SK-N-SH (cell line): ENCODE measurements around the gene AGBL4. TPM values are rescaled to one million over a fixed set of nuclear protein-coding genes. Genes with fewer than 3 reads are reported as not detected.

ENCODE experiments used
- CTCF ChIA-PET: fragments of 300-600, 350-600 bp; formaldehyde crosslinking; extraction: SDS; loops from one replicate; lab custom pipeline; 2021; lab: Yijun Ruan, JAX
- POLR2A ChIA-PET: fragments of 350-600 bp; sonication (Branson Sonifier 250); formaldehyde crosslinking; extraction: SDS; loops from one replicate; lab custom pipeline; 2020; ENCODE audit warnings: antibody characterized with exemption, inconsistent platforms; lab: Yijun Ruan, JAX
- DNase-seq: peaks from one replicate; pipeline ENCODE4 v3.0.0; 2012
- H2AFZ ChIP-seq: fragments of 200-600 bp; sonication (generic); 2 replicates; pipeline ENCODE4 v1.8.1; 2016; ENCODE audit warnings: antibody characterized with exemption, mild to moderate bottlenecking, low read depth
- H3F3A ChIP-seq: fragments of 200-600 bp; sonication (generic); replicated peaks from 2 replicates; pipeline ENCODE3; 2016; ENCODE audit warnings: antibody characterized with exemption, mild to moderate bottlenecking; ENCODE audit not compliant: insufficient read depth
- H3K27ac ChIP-seq, 2 experiments: fragments of 200-500 bp in 1 of 2; fragments of 200-600 bp in 1 of 2; sonication (Bioruptor generic) in 1 of 2; sonication (generic), shearing (Covaris generic) in 1 of 2; 2 replicates each; pipeline versions ENCODE4 v1.5.1 to v1.6.1; 2014 to 2016; ENCODE audit warnings: low read depth in 2 of 2, inconsistent platforms in 1 of 2, low read length in 1 of 2, mild to moderate bottlenecking in 1 of 2, mixed read lengths in 1 of 2
- H3K27me3 ChIP-seq: fragments of 200-600 bp; sonication (generic), shearing (Covaris generic); 2 replicates; pipeline ENCODE4 v1.6.1; 2016; ENCODE audit warnings: mixed run types; ENCODE audit not compliant: insufficient read depth
- H3K36me3 ChIP-seq, 2 experiments: fragments of 200-500 bp in 1 of 2; fragments of 200-600 bp in 1 of 2; sonication (Bioruptor generic) in 1 of 2; sonication (generic) in 1 of 2; replicated peaks in 1 of 2; 2 replicates each; pipeline versions ENCODE3 to v1.5.1; 2014 to 2016; ENCODE audit warnings: low read length in 1 of 2, mild to moderate bottlenecking in 1 of 2; ENCODE audit not compliant: insufficient read depth in 2 of 2, control insufficient read depth in 1 of 2
- H3K4me1 ChIP-seq, 2 experiments: fragments of 200-500 bp in 1 of 2; fragments of 200-600 bp in 1 of 2; sonication (Bioruptor generic) in 1 of 2; sonication (generic), shearing (Covaris generic) in 1 of 2; 2 replicates each; pipeline versions ENCODE4 v1.5.1 to v1.6.1; 2014 to 2016; ENCODE audit warnings: low read depth in 1 of 2, low read length in 1 of 2, mixed run types in 1 of 2; ENCODE audit not compliant: insufficient read depth in 2 of 2, control insufficient read depth in 1 of 2
- H3K4me2 ChIP-seq: fragments of 200-600 bp; sonication (generic), shearing (Covaris generic); 2 replicates; pipeline ENCODE4 v1.6.1; 2017; ENCODE audit warnings: mixed run types
- H3K4me3 ChIP-seq, 2 experiments: fragments of 200-500 bp in 1 of 2; fragments of 200-600 bp in 1 of 2; sonication (Bioruptor generic) in 1 of 2; sonication (generic), shearing (Covaris generic) in 1 of 2; 2 replicates each; pipeline versions ENCODE4 v1.5.1 to v1.8.1; 2014 to 2016; ENCODE audit warnings: low read depth in 2 of 2, inconsistent platforms in 1 of 2, low read length in 1 of 2, mild to moderate bottlenecking in 1 of 2, mixed read lengths in 1 of 2, moderate library complexity in 1 of 2
- H3K79me2 ChIP-seq: fragments of 200-600 bp; sonication (generic); 2 replicates; pipeline ENCODE4 v1.8.1; 2017; ENCODE audit warnings: mild to moderate bottlenecking; ENCODE audit not compliant: insufficient read depth
- H3K9ac ChIP-seq: fragments of 200-600 bp; sonication (generic); 2 replicates; pipeline ENCODE4 v1.6.1; 2017; ENCODE audit warnings: mixed run types
- H3K9me2 ChIP-seq: fragments of 200-600 bp; sonication (generic); 2 replicates; pipeline ENCODE4 v1.6.1; 2017; ENCODE audit warnings: mixed run types
- H3K9me3 ChIP-seq: fragments of 200-600 bp; sonication (generic); 2 replicates; pipeline ENCODE4 v1.6.1; 2017; ENCODE audit warnings: mixed run types, mild to moderate bottlenecking, moderate library complexity
- H4K20me1 ChIP-seq: fragments of 200-600 bp; sonication (generic); 2 replicates; pipeline ENCODE4 v1.6.1; 2017; ENCODE audit warnings: mild to moderate bottlenecking, mixed run types; ENCODE audit not compliant: insufficient read depth
- CHD2 ChIP-seq: fragments of 150-350 bp; IDR thresholded peaks from 2 replicates; pipeline ENCODE4 v1.6.1; 2018; ENCODE audit warnings: low read length; ENCODE audit not compliant: partially characterized antibody
- CTCF ChIP-seq: fragments of 200-600 bp; sonication (generic); IDR thresholded peaks from 2 replicates; pipeline ENCODE4 v1.6.1; 2017; ENCODE audit warnings: antibody characterized with exemption, mild to moderate bottlenecking, moderate library complexity
- ELF1 ChIP-seq: IDR thresholded peaks from 2 replicates; pipeline ENCODE4 v1.4.0; 2012
- EP300 ChIP-seq, 2 experiments: IDR thresholded peaks; 2 replicates each; pipeline versions ENCODE4 v1.4.0 to v1.6.1; 2012; ENCODE audit warnings: borderline replicate concordance in 1 of 2, low read depth in 1 of 2, low read length in 1 of 2
- FOSL2 ChIP-seq: IDR thresholded peaks from 2 replicates; pipeline ENCODE4 v1.4.0; 2012; ENCODE audit warnings: low read depth, mild to moderate bottlenecking, moderate library complexity, borderline replicate concordance
- GABPA ChIP-seq: IDR thresholded peaks from 2 replicates; pipeline ENCODE4 v1.4.0; 2012; ENCODE audit warnings: low read depth, mild to moderate bottlenecking
- IRF3 ChIP-seq: fragments of 150-350 bp; IDR thresholded peaks from 2 replicates; pipeline ENCODE4 v1.6.1; 2016; ENCODE audit warnings: mild to moderate bottlenecking, low read depth, low read length
- NFIC ChIP-seq: IDR thresholded peaks from 2 replicates; pipeline ENCODE4 v1.4.0; 2012; ENCODE audit warnings: borderline replicate concordance
- NRF1 ChIP-seq: IDR thresholded peaks from 2 replicates; pipeline ENCODE4 v1.6.1; 2012; ENCODE audit warnings: low read depth, mild to moderate bottlenecking, low read length
- PBX3 ChIP-seq: IDR thresholded peaks from 2 replicates; pipeline ENCODE4; 2012
- POLR2AphosphoS5 ChIP-seq: IDR thresholded peaks from 2 replicates; pipeline ENCODE4 v1.6.1; 2012; ENCODE audit warnings: low read depth, low read length
- RCOR1 ChIP-seq: fragments of 150-350 bp; IDR thresholded peaks from 2 replicates; pipeline ENCODE4 v1.6.1; 2017; ENCODE audit warnings: antibody characterized with exemption, low read length
- RFX5 ChIP-seq: IDR thresholded peaks from 2 replicates; pipeline ENCODE4 v1.6.1; 2012; ENCODE audit warnings: mild to moderate bottlenecking, improper control_type of control experiment, low read length
- RXRA ChIP-seq: IDR thresholded peaks from 2 replicates; pipeline ENCODE4 v1.4.0; 2012; ENCODE audit warnings: low read depth, mild to moderate bottlenecking, borderline replicate concordance
- SIN3A ChIP-seq: IDR thresholded peaks from 2 replicates; pipeline ENCODE4 v1.6.1; 2012; ENCODE audit warnings: low read depth, mild to moderate bottlenecking, low read length, moderate library complexity, borderline replicate concordance
- SMC3 ChIP-seq: IDR thresholded peaks from 2 replicates; pipeline ENCODE4 v1.6.1; 2012; ENCODE audit warnings: low read depth, low read length, improper control_type of control experiment
- TAF1 ChIP-seq: IDR thresholded peaks from 2 replicates; pipeline ENCODE4 v1.6.1; 2012; ENCODE audit warnings: low read depth, mild to moderate bottlenecking, low read length, moderate library complexity, borderline replicate concordance
- TCF12 ChIP-seq: IDR thresholded peaks from 2 replicates; pipeline ENCODE4 v1.4.0; 2012
- USF1 ChIP-seq: IDR thresholded peaks from 2 replicates; pipeline ENCODE4 v1.4.0; 2012; ENCODE audit warnings: low read depth, borderline replicate concordance
- USF2 ChIP-seq: fragments of 150-350 bp; IDR thresholded peaks from 2 replicates; pipeline ENCODE4 v1.6.1; 2017; ENCODE audit warnings: antibody characterized with exemption, low read length, low read depth, borderline replicate concordance
- ZBTB33 ChIP-seq: IDR thresholded peaks from 2 replicates; pipeline ENCODE4 v1.4.0; 2012; ENCODE audit warnings: low read depth, borderline replicate concordance
- WGBS: methylation state at CpG from one replicate; pipeline ENCODE4 v1.1.6; 2017; ENCODE audit warnings: low lambda C conversion rate; 5-methylcytosine and 5-hydroxymethylcytosine counted together
- polyA plus RNA-seq, 3 experiments: library from polyadenylated mRNA; depleted of rRNA; stranded (reverse); fragments of >200 nt; gene quantifications; 2 replicates each; pipeline ENCODE4 v1.2.3, GENCODE V29; 2012

The AGBL4 gene
- polyA plus RNA-seq, 1 of the 3 experiments (the other 2 are of a cell fraction), result 0.07 TPM

- no peak for TF ChIP-seq ZBTB33
- TF ChIP-seq RXRA, result no peak
Observed at GRCh38 chr1:49576327-49576901, 447.3 kb downstream of the AGBL4 start (continued).

GRCh38 chr1:49556676-49557234 is 467.0 kb downstream of the AGBL4 start:
- Histone ChIP-seq H3K4me2 (no peak overlapping the region), H3K79me2 (no peaks in the 10 kb centered on the region)
- WGBS, result 73% methylated on average over 13 of the region's 30 CpGs

More at GRCh38 chr1:49556676-49557234, 467.0 kb downstream of the AGBL4 start:
- no peak overlapping the region for H3K4me3 ChIP-seq
- ChIA-PET CTCF (no interaction called here), POLR2A (no interaction called here)
- no peak overlapping the region for H2AFZ ChIP-seq
- H4K20me1 ChIP-seq, result no peaks in the 10 kb centered on the region
- no peaks in the 10 kb centered on the region for H3K9me3 ChIP-seq
- no peak for DNase-seq
- no peak overlapping the region for H3K9ac ChIP-seq
- no peaks in the 10 kb centered on the region for H3K9me2 ChIP-seq
- no peaks in the 10 kb centered on the region for H3K4me1 ChIP-seq
- no peak overlapping the region for H3K27ac ChIP-seq
- H3K36me3 ChIP-seq, result no peaks in the 10 kb centered on the region
- TF ChIP-seq USF1 (no peak), RFX5 (no peak), SIN3A (no peak), FOSL2 (no peak), CHD2 (no peak), RCOR1 (no peak), TAF1 (no peak), GABPA (no peak), TCF12 (no peak), NRF1 (no peak), ELF1 (no peak), USF2 (no peak), NFIC (no peak), EP300 (IDR thresholded peaks at IDR 0.05; ENCODE audit: borderline replicate concordance in 1 of 2, low read depth in 1 of 2, low read length in 1 of 2) (no peak), POLR2AphosphoS5 (no peak), CTCF (no peak), PBX3 (no peak), SMC3 (no peak), IRF3 (no peak)
- H3F3A ChIP-seq, result no peaks in the 10 kb centered on the region
- no peaks in the 10 kb centered on the region for H3K27me3 ChIP-seq
